ENCODE measurements around the gene RAP1GAP.

DNA sequence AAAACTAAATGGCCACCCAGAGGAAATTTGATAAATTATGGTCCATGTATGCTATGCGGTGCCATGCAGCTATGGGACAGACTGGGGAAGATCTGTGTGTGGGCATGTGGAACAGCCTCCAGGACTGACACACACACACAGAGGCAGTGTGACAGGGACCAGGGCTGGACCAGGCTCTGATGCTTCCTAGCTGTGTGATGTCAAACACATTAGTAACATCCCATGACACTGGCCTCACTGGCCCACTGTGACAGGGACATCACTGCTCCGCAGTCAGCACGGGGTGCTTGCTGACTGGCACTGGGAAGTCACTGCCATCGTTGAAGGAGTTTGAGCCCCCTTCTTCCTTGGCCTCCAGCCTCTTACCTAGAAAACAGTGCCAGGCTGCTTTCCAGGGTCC lies 13.9 kb downstream of the RAP1GAP start:
- TF ChIP-seq MAX (IDR thresholded peaks at IDR 0.05) (no peak), YY1 (IDR thresholded peaks at IDR 0.05) (no peak), SP1 (IDR thresholded peaks at IDR 0.05) (no peak), ZBTB33 (IDR thresholded peaks at IDR 0.05) (no peak), TAF1 (conservative IDR thresholded peaks at IDR 0.05) (no peak), JUND (IDR thresholded peaks at IDR 0.05) (no peak), FOXA1 (IDR thresholded peaks at IDR 0.05) (no peak), RAD21 (IDR thresholded peaks at IDR 0.05) (no peak), EGR1 (IDR thresholded peaks at IDR 0.05; ENCODE audit: low read depth in 2 of 2) (no peak), GABPA (IDR thresholded peaks at IDR 0.05 in 1 of 2, conservative IDR thresholded peaks at IDR 0.05 in 1 of 2) (no peak), HNF4A (conservative IDR thresholded peaks at IDR 0.05) (no peak)
- TF ChIP-seq, protein P1, sequence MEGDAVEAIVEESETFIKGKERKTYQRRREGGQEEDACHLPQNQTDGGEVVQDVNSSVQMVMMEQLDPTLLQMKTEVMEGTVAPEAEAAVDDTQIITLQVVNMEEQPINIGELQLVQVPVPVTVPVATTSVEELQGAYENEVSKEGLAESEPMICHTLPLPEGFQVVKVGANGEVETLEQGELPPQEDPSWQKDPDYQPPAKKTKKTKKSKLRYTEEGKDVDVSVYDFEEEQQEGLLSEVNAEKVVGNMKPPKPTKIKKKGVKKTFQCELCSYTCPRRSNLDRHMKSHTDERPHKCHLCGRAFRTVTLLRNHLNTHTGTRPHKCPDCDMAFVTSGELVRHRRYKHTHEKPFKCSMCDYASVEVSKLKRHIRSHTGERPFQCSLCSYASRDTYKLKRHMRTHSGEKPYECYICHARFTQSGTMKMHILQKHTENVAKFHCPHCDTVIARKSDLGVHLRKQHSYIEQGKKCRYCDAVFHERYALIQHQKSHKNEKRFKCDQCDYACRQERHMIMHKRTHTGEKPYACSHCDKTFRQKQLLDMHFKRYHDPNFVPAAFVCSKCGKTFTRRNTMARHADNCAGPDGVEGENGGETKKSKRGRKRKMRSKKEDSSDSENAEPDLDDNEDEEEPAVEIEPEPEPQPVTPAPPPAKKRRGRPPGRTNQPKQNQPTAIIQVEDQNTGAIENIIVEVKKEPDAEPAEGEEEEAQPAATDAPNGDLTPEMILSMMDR (IDR thresholded peaks at IDR 0.05; ENCODE audit: low read depth, low read length, missing input control) = no peak
- TF ChIP-seq, protein P2, sequence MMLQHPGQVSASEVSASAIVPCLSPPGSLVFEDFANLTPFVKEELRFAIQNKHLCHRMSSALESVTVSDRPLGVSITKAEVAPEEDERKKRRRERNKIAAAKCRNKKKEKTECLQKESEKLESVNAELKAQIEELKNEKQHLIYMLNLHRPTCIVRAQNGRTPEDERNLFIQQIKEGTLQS (IDR thresholded peaks at IDR 0.05) = no peak
- TF ChIP-seq, protein P3, sequence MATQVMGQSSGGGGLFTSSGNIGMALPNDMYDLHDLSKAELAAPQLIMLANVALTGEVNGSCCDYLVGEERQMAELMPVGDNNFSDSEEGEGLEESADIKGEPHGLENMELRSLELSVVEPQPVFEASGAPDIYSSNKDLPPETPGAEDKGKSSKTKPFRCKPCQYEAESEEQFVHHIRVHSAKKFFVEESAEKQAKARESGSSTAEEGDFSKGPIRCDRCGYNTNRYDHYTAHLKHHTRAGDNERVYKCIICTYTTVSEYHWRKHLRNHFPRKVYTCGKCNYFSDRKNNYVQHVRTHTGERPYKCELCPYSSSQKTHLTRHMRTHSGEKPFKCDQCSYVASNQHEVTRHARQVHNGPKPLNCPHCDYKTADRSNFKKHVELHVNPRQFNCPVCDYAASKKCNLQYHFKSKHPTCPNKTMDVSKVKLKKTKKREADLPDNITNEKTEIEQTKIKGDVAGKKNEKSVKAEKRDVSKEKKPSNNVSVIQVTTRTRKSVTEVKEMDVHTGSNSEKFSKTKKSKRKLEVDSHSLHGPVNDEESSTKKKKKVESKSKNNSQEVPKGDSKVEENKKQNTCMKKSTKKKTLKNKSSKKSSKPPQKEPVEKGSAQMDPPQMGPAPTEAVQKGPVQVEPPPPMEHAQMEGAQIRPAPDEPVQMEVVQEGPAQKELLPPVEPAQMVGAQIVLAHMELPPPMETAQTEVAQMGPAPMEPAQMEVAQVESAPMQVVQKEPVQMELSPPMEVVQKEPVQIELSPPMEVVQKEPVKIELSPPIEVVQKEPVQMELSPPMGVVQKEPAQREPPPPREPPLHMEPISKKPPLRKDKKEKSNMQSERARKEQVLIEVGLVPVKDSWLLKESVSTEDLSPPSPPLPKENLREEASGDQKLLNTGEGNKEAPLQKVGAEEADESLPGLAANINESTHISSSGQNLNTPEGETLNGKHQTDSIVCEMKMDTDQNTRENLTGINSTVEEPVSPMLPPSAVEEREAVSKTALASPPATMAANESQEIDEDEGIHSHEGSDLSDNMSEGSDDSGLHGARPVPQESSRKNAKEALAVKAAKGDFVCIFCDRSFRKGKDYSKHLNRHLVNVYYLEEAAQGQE (IDR thresholded peaks at IDR 0.05) = no peak

All from liver (tissue), 3 donors.